ENCODE results near the gene CACNA1F.

- TF ChIP-seq CTCF (IDR thresholded peaks at IDR 0.05; ENCODE audit: low read length) (peak; percentile 53), EZH2phosphoT487 (IDR thresholded peaks at IDR 0.05; ENCODE audit: low read length) (no peak), EZH2 (optimal IDR thresholded peaks at IDR 0.05; ENCODE audit: low read depth, low read length) (no peak)
Measured at GRCh38 chrX:49163555-49164419, 69.4 kb downstream of the CACNA1F start.

Data from MM.1S (cell line).